GM23338 (cell line): ENCODE results near the gene THUMPD3. TPM values are rescaled to one million over a fixed set of nuclear protein-coding genes. Genes with fewer than 3 reads are reported as not detected.
A peak's percentile ranks its signal among the peaks of the same experiment; 100 is the strongest.

Source experiments
- ATAC-seq: fragments of 200-7000 bp; cut with Tn5 transposase; 3 replicates; pipeline ENCODE4 v1.9.1; 2020
- DNase-seq: peaks from one replicate; pipeline ENCODE4 v3.0.0-alpha.2; 2015; ENCODE audit warnings: low spot score
- H2AFZ ChIP-seq: fragments of 200-600 bp; sonication (generic); 2 replicates; pipeline ENCODE4 v1.8.0; 2016; ENCODE audit warnings: antibody characterized with exemption, mild to moderate bottlenecking, moderate library complexity
- H3F3A ChIP-seq: fragments of 200-600 bp; sonication (generic); replicated peaks from 2 replicates; pipeline ENCODE4 v1.8.0; 2017; ENCODE audit warnings: antibody characterized with exemption, mixed run types, low read depth
- H3K27ac ChIP-seq: fragments of 200-600 bp; sonication (generic); 2 replicates; pipeline ENCODE4 v1.6.1; 2016; ENCODE audit warnings: low read depth
- H3K27me3 ChIP-seq: fragments of 200-600 bp; sonication (generic); 2 replicates; pipeline ENCODE4 v1.8.0; 2016; ENCODE audit warnings: mild to moderate bottlenecking, mixed run types, moderate library complexity; ENCODE audit not compliant: insufficient read depth
- H3K36me3 ChIP-seq: fragments of 200-600 bp; sonication (generic); 2 replicates; pipeline ENCODE4 v1.8.0; 2016; ENCODE audit warnings: mild to moderate bottlenecking; ENCODE audit not compliant: insufficient read depth
- H3K4me1 ChIP-seq: fragments of 200-600 bp; sonication (generic); 2 replicates; pipeline ENCODE4 v1.8.0; 2016; ENCODE audit warnings: mild to moderate bottlenecking, moderate library complexity; ENCODE audit not compliant: insufficient read depth
- H3K4me2 ChIP-seq: fragments of 200-600 bp; sonication (generic); 2 replicates; pipeline ENCODE4 v1.7.1; 2017; ENCODE audit warnings: mixed run types
- H3K4me3 ChIP-seq: fragments of 200-600 bp; sonication (generic); 2 replicates; pipeline ENCODE4 v1.6.1; 2016; ENCODE audit warnings: mixed run types
- H3K79me2 ChIP-seq: fragments of 200-600 bp; sonication (generic); replicated peaks from 2 replicates; pipeline ENCODE4 v1.8.0; 2017; ENCODE audit warnings: mild to moderate bottlenecking; ENCODE audit not compliant: insufficient read depth
- H3K9me2 ChIP-seq: fragments of 200-600 bp; sonication (generic); 2 replicates; pipeline ENCODE4 v1.8.0; 2017; ENCODE audit not compliant: insufficient read depth
- H4K20me1 ChIP-seq: fragments of 200-600 bp; sonication (generic); replicated peaks from 2 replicates; pipeline ENCODE4 v1.8.0; 2017; ENCODE audit warnings: mild to moderate bottlenecking; ENCODE audit not compliant: insufficient read depth
- H3K27ac Mint-ChIP-seq: 2 replicates; pipeline ENCODE4 v1.8.0; 2020; ENCODE audit warnings: inconsistent platforms, mild to moderate bottlenecking, moderate library complexity, mixed read lengths
- H3K27me3 Mint-ChIP-seq: 3 replicates; pipeline ENCODE4 v1.8.0; 2022; ENCODE audit warnings: low read depth, mild to moderate bottlenecking, moderate library complexity, mixed read lengths, inconsistent platforms; ENCODE audit not compliant: insufficient read depth, poor library complexity
- H3K36me3 Mint-ChIP-seq: 3 replicates; pipeline ENCODE4 v1.8.0; 2021; ENCODE audit warnings: low read depth, mild to moderate bottlenecking, inconsistent platforms, moderate library complexity, mixed read lengths
- H3K4me1 Mint-ChIP-seq: 3 replicates; pipeline ENCODE4 v1.8.0; 2020; ENCODE audit warnings: mild to moderate bottlenecking, inconsistent platforms, mixed read lengths
- H3K4me3 Mint-ChIP-seq: 3 replicates; pipeline ENCODE4 v1.8.0; 2021; ENCODE audit warnings: moderate library complexity, mild to moderate bottlenecking, inconsistent platforms, mixed read lengths
- H3K9me3 Mint-ChIP-seq: 3 replicates; pipeline ENCODE4 v1.8.0; 2020; ENCODE audit warnings: moderate library complexity, mild to moderate bottlenecking, inconsistent platforms, mixed read lengths
- ETS1 ChIP-seq: IDR thresholded peaks from 2 replicates; pipeline ENCODE4 v1.6.1; 2016; ENCODE audit warnings: antibody characterized with exemption
- EZH2 ChIP-seq: fragments of 200-600 bp; sonication (generic); IDR thresholded peaks from one replicate; pipeline ENCODE4 v1.8.0; 2017; ENCODE audit warnings: antibody characterized with exemption, mild to moderate bottlenecking, low read depth; ENCODE audit not compliant: unreplicated experiment
- NANOG ChIP-seq: IDR thresholded peaks from 2 replicates; pipeline ENCODE4 v1.6.1; 2016; ENCODE audit warnings: antibody characterized with exemption, borderline replicate concordance
- POLR2AphosphoS5 ChIP-seq: IDR thresholded peaks from 2 replicates; pipeline ENCODE4 v1.6.1; 2016; ENCODE audit warnings: antibody characterized with exemption, low read depth
- STAT1 ChIP-seq: IDR thresholded peaks from one replicate; pipeline ENCODE4 v1.6.1; 2016; ENCODE audit warnings: antibody characterized with exemption; ENCODE audit not compliant: unreplicated experiment
- ZNF114 ChIP-seq: fragments of 250-450 bp; sonication (Bioruptor Pico); IDR thresholded peaks from 2 replicates; pipeline ENCODE4 v1.5.0; 2020; ENCODE audit warnings: mild to moderate bottlenecking, moderate library complexity
- polyA plus RNA-seq: library from polyadenylated mRNA; unstranded; fragments of >200 nt; fragmentation: Nextera tagmentation; extraction: Ambion mirVana; gene quantifications from 2 replicates; pipeline ENCODE4 v1.2.1, GENCODE V29; 2016
- total RNA-seq: library from RNA; depleted of rRNA; stranded (reverse); fragments of >200 nt; shearing (Covaris generic); gene quantifications from 2 replicates; pipeline ENCODE4 v1.2.3, GENCODE V29; 2014
- TF ChIP-seq, protein P1 (sequence below): IDR thresholded peaks from one replicate; pipeline ENCODE4 v1.6.1; 2018; ENCODE audit warnings: antibody characterized with exemption; ENCODE audit not compliant: unreplicated experiment
- TF ChIP-seq, protein P2 (sequence below), 2 experiments: fragments of 200-600 bp in 1 of 2; sonication (generic) in 1 of 2; conservative IDR thresholded peaks; 2 replicates each; pipeline versions ENCODE4 v1.5.1 to v1.6.1; 2016 to 2017; ENCODE audit warnings: antibody characterized with exemption in 2 of 2, low read depth in 2 of 2, mild to moderate bottlenecking in 2 of 2, moderate library complexity in 1 of 2
- TF ChIP-seq, protein P3 (sequence below): fragments of 250-450 bp; sonication (Bioruptor Pico); IDR thresholded peaks from 2 replicates; pipeline ENCODE4 v1.5.0; 2020; ENCODE audit warnings: mild to moderate bottlenecking, moderate library complexity

Gene THUMPD3
- total and polyA plus RNA-seq, 2 experiments from 2014 or later: 30.1 to 54.1 TPM

GRCh38 chr3:9428411-9428810 is 65.6 kb downstream of the THUMPD3 start (continued):
- TF ChIP-seq ETS1: no peak
- TF ChIP-seq, protein P1, sequence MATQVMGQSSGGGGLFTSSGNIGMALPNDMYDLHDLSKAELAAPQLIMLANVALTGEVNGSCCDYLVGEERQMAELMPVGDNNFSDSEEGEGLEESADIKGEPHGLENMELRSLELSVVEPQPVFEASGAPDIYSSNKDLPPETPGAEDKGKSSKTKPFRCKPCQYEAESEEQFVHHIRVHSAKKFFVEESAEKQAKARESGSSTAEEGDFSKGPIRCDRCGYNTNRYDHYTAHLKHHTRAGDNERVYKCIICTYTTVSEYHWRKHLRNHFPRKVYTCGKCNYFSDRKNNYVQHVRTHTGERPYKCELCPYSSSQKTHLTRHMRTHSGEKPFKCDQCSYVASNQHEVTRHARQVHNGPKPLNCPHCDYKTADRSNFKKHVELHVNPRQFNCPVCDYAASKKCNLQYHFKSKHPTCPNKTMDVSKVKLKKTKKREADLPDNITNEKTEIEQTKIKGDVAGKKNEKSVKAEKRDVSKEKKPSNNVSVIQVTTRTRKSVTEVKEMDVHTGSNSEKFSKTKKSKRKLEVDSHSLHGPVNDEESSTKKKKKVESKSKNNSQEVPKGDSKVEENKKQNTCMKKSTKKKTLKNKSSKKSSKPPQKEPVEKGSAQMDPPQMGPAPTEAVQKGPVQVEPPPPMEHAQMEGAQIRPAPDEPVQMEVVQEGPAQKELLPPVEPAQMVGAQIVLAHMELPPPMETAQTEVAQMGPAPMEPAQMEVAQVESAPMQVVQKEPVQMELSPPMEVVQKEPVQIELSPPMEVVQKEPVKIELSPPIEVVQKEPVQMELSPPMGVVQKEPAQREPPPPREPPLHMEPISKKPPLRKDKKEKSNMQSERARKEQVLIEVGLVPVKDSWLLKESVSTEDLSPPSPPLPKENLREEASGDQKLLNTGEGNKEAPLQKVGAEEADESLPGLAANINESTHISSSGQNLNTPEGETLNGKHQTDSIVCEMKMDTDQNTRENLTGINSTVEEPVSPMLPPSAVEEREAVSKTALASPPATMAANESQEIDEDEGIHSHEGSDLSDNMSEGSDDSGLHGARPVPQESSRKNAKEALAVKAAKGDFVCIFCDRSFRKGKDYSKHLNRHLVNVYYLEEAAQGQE: no peak

- peaks cover 6% of the 10 kb centered on the region for H3F3A ChIP-seq
- Mint-ChIP-seq H3K27me3 (peaks cover 2% of the 10 kb centered on the region), H3K4me1 (no peaks in the 10 kb centered on the region), H3K27ac (no peak overlapping the region), H3K9me3 (no peaks in the 10 kb centered on the region), H3K4me3 (no peak overlapping the region), H3K36me3 (peaks cover 95% of the 10 kb centered on the region)
- ATAC-seq: no peak
- H2AFZ ChIP-seq: no peak overlapping the region
- no peak overlapping the region for H3K4me2 ChIP-seq
- H3K79me2 ChIP-seq: peaks cover 81% of the 10 kb centered on the region
- no peak overlapping the region for H3K4me3 ChIP-seq
- no peaks in the 10 kb centered on the region for H3K27me3 ChIP-seq
- H3K27ac ChIP-seq: peak overlapping the region; percentile 20; the same call in 1 of the 2 replicates
- H3K4me1 ChIP-seq: no peaks in the 10 kb centered on the region
- no peaks in the 10 kb centered on the region for H3K9me2 ChIP-seq
- H4K20me1 ChIP-seq: peaks cover 63% of the 10 kb centered on the region
- peaks cover 77% of the 10 kb centered on the region for H3K36me3 ChIP-seq
- DNase-seq: no peak
- TF ChIP-seq POLR2AphosphoS5 (no peak), EZH2 (no peak), ZNF114 (CRISPR knock-in tag) (no peak), NANOG (no peak), STAT1 (no peak)
- TF ChIP-seq, protein P2, sequence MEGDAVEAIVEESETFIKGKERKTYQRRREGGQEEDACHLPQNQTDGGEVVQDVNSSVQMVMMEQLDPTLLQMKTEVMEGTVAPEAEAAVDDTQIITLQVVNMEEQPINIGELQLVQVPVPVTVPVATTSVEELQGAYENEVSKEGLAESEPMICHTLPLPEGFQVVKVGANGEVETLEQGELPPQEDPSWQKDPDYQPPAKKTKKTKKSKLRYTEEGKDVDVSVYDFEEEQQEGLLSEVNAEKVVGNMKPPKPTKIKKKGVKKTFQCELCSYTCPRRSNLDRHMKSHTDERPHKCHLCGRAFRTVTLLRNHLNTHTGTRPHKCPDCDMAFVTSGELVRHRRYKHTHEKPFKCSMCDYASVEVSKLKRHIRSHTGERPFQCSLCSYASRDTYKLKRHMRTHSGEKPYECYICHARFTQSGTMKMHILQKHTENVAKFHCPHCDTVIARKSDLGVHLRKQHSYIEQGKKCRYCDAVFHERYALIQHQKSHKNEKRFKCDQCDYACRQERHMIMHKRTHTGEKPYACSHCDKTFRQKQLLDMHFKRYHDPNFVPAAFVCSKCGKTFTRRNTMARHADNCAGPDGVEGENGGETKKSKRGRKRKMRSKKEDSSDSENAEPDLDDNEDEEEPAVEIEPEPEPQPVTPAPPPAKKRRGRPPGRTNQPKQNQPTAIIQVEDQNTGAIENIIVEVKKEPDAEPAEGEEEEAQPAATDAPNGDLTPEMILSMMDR (conservative IDR thresholded peaks at IDR 0.05; ENCODE audit: low read depth in 2 of 2): no peak
- TF ChIP-seq, protein P3, sequence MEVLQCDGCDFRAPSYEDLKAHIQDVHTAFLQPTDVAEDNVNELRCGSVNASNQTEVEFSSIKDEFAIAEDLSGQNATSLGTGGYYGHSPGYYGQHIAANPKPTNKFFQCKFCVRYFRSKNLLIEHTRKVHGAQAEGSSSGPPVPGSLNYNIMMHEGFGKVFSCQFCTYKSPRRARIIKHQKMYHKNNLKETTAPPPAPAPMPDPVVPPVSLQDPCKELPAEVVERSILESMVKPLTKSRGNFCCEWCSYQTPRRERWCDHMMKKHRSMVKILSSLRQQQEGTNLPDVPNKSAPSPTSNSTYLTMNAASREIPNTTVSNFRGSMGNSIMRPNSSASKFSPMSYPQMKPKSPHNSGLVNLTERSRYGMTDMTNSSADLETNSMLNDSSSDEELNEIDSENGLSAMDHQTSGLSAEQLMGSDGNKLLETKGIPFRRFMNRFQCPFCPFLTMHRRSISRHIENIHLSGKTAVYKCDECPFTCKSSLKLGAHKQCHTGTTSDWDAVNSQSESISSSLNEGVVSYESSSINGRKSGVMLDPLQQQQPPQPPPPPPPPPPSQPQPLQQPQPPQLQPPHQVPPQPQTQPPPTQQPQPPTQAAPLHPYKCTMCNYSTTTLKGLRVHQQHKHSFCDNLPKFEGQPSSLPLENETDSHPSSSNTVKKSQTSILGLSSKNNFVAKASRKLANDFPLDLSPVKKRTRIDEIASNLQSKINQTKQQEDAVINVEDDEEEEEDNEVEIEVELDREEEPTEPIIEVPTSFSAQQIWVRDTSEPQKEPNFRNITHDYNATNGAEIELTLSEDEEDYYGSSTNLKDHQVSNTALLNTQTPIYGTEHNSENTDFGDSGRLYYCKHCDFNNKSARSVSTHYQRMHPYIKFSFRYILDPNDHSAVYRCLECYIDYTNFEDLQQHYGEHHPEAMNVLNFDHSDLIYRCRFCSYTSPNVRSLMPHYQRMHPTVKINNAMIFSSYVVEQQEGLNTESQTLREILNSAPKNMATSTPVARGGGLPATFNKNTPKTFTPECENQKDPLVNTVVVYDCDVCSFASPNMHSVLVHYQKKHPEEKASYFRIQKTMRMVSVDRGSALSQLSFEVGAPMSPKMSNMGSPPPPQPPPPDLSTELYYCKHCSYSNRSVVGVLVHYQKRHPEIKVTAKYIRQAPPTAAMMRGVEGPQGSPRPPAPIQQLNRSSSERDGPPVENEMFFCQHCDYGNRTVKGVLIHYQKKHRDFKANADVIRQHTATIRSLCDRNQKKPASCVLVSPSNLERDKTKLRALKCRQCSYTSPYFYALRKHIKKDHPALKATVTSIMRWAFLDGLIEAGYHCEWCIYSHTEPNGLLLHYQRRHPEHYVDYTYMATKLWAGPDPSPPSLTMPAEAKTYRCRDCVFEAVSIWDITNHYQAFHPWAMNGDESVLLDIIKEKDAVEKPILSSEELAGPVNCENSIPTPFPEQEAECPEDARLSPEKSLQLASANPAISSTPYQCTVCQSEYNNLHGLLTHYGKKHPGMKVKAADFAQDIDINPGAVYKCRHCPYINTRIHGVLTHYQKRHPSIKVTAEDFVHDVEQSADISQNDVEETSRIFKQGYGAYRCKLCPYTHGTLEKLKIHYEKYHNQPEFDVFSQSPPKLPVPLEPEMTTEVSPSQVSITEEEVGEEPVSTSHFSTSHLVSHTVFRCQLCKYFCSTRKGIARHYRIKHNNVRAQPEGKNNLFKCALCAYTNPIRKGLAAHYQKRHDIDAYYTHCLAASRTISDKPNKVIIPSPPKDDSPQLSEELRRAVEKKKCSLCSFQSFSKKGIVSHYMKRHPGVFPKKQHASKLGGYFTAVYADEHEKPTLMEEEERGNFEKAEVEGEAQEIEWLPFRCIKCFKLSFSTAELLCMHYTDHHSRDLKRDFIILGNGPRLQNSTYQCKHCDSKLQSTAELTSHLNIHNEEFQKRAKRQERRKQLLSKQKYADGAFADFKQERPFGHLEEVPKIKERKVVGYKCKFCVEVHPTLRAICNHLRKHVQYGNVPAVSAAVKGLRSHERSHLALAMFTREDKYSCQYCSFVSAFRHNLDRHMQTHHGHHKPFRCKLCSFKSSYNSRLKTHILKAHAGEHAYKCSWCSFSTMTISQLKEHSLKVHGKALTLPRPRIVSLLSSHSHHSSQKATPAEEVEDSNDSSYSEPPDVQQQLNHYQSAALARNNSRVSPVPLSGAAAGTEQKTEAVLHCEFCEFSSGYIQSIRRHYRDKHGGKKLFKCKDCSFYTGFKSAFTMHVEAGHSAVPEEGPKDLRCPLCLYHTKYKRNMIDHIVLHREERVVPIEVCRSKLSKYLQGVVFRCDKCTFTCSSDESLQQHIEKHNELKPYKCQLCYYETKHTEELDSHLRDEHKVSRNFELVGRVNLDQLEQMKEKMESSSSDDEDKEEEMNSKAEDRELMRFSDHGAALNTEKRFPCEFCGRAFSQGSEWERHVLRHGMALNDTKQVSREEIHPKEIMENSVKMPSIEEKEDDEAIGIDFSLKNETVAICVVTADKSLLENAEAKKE (CRISPR knock-in tag): no peak
- TF ChIP-seq, protein P1: no peak
Observed at GRCh38 chr3:9430733-9431132, 67.9 kb downstream of the THUMPD3 start.
